Stimulated activated CD4-positive, alpha-beta T cell treated with anti-CD3 and anti-CD28 coated beads, TNF-alpha, amount 100 ng/mL, for 48 hours (primary cell): ENCODE results near the gene ZNF746.

Source experiments
- DNase-seq, 3 donors: peaks; one replicate each; pipeline ENCODE4 v3.0.0-alpha.2; 2020; ENCODE audit warnings: low read depth in 3 of 3

Gene ZNF746

DNA sequence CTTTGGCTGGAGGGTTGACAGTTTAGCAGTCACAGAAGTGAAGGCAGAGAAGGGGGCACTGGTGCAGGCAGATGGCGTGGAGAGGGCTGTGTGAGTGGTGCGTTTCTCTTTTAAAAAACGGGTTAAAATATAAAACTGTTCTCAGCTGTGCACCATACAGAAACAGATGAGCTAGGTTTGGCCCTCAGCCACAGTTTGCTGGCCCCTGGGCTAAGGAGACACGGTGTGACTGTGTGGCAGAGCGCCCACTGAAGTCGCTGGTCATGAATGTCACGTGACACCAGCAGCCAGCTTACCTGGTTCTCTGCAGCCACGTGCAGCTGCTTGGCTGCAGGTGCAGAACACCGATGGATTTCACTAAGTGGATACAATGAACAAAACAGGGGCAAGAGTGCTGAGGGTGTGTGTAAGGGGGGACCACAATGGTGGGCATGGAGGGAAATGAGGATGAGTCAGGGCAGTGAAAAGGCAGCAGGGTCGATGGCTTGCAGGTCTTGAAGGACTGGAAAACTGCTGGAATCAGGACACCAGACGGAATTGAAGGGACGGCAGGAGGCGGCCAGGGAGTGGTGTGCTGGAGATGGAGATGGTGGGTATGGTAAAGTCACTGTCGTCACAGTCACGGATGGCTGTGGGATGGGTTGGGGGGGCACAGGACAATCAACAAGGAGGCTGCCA lies 7.4 kb downstream of the ZNF746 start:
- no peak for DNase-seq

GRCh38 chr7:149489391-149490024 lies 8.1 kb downstream of the ZNF746 start:
- no peak for DNase-seq

DNA sequence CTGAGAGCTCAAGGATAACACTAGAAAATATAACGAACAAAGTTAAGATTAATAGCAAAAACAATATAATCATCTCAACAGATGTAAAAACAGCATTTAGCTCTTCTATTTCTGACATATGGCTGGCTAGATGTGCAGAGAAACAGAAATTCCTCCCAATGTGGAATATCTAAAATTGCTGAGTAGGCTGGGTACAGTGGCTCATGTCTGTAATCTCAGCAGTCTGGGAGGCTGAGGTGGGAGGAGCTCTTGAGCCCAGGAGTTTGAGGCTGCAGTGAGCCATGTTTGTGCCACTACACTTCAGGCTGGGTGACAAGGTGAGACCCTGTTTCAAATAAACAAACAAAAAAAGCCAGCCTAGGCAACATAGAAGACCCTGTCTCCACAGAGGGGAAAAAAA lies 18.0 kb downstream of the ZNF746 start:
- DNase-seq = no peak

GRCh38 chr7:149478754-149479153 lies 18.9 kb downstream of the ZNF746 start:
- DNase-seq = no peak

- DNase-seq = no peak
Observed at GRCh38 chr7:149477494-149478443, 19.8 kb downstream of the ZNF746 start.

GRCh38 chr7:149476791-149477190 lies 20.8 kb downstream of the ZNF746 start:
- DNase-seq = no peak

DNA sequence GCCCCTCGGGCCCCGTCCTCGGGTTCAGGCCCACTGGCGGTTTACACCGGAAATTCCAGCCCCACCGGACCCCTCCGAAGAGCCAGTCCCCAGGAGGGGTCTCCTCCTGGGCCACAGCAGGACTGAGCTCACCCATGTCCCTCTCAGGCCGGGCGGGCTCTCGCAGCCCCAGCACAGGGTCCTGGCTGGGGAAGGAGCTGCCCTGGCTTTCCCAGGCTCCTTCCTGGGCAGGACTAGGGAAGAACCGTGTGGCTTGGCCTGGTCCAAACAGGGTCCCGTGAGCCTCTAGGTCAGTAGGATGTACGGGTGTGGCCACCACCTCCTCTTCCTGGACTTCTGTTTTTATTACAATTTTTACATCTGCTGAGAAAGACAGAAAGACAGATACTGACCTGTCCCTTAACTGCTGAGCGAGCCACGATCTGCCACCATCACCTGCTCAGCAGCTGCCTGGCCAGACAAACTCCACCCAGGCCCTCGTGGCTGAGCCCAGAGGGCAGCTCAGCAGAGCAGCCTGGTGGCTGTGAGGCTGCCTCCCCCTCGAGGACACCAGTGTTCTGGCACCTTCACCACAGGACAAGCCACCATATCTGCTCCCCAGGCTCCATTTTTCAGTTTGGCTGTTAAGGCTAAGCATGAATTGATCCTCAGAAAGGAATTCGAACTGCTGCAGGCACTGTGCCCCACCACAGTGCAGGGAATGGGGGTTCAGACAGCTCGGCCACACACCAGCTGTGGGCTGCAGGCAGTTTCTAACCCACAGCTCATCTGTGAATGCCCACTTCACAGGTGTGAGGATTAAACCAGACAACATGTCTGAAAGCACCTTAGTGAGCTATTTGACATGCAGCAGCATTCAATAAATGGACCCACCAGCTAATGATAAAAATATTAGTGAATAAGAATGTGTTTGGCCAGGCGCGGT lies 22.2 kb downstream of the ZNF746 start:
- DNase-seq = no peak

DNA sequence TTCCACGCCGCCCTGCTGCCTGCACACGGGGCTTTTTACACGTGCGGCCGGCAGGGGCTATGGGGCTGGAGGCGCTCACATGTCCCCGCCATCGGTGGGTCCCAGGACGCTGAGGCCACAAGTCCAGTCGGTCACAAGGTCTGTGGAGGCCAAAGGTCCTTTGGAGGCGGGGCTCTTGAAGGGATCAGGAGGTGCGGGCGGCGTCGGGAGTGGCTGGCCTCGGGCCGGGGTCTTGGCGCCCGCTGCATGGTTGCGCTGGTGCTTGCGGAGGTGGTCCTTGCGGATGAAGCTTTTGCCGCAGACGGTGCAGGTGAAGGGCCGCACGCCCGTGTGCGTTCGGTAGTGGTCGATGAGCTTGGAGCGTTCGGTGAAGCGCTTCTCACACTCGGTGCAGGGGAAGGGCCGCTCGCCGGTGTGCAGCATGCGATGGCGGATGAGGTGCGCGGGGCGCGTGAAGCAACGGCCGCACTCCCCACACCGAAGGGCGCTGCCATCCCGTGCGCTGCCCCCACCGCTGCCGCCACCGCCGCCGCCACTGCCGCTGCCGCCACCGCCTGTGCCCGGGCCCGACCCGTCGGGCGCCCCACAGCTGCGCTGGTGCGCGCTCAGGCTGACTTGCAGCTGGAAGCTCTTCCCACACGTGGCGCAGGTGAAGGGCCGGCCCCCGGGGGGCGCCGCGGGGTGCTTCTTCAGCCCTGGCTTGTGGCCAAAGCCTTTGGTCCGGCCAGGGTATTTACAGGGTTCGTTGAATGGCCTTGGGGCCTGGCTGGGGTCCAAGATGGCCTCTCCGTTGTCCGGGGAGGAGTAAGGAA lies 23.1 kb downstream of the ZNF746 start:
- no peak for DNase-seq

DNA sequence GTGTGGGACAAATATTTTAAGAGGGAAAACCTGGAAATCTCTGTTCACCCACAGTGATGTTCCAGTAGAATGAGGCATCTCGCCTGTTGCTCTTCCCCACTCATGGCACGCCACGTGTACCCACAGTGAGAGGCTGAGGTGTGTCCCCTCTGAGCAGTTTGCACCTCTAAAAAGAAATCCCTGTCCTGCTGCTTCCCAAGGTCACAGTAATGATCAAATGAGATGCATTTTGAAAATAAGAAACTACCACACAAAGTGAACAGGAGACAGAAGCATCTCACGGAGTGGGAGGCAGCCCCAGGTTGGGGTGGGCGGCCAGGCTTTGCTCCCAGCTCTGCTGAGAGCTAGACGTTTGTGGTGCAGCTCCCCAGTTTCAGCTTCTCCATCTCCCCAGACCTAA lies 24.4 kb downstream of the ZNF746 start:
- DNase-seq = no peak

DNA sequence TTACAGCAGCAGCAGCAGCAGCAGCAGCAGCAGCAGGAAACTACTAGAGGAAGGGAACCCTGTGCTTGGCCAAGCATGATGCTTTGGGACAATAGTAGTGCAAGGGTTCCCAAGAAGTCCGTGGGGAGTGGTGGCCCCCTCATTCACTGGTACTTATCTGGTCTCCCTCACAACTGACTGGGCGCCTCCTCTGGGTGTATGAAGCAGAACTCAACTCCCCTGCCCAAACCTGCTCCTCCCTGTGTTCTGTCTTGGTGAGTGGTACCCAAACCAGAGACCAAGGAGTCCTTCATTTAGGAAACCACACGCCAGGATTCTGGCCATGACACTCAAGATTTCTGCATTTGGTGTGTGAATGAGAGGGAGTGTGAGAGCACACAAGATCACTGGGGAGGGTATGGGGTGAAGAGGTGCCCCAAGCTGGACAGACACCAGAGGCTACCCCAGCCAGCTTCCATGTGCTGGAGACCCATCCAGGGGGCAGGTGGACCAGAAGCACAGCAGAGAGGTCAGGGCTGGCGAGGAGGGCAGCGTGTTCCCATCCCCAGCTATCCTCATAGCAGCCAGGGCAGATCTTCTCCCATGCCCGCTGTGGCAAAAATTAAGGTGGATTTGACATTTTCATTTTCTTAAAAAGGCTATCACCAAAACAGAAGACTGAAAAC lies 26.2 kb downstream of the ZNF746 start:
- DNase-seq = no peak

GRCh38 chr7:149469806-149470205 lies 27.8 kb downstream of the ZNF746 start:
- DNase-seq = no peak

DNA sequence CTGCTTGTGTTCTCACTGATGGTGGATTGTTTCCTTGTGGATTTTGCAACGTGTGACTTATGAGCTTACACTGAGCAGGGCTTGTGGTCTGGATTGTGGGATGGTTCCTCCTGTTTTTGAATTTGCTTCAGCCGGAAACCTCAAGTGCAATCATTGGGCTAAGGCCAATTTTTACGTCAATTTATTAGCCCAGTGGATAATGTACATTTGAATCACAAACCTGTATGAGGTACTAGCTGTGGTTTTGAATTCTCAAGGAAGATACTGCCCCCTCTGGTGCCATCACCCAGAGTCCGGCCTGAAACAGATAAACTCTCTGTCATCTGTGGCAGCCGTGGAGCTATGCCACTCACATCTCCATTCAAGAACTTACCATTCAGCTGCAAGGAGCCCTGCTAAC lies 29.4 kb downstream of the ZNF746 start:
- no peak for DNase-seq

GRCh38 chr7:149467321-149467859 lies 30.2 kb downstream of the ZNF746 start:
- no peak for DNase-seq

DNA sequence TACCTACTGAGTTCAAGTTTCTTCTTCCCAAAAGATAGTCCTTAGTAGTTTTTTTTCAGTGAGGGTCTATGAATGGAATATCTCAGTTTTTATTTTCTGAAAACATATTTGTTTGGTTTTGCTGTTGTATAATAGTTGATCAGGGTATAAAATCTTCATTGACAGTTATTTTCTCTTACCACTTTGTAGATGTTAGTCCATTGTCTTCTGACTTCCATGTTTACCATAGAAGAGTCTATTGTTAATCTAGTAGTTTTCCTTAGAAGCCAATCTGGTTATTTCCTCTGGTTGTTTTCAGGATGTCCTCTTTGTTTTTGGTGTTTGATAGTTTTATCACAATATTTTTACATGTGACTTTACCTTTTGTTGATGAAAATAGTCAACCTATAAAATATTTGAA lies 31.2 kb downstream of the ZNF746 start:
- DNase-seq = no peak

GRCh38 chr7:149463500-149464161 lies 34.0 kb downstream of the ZNF746 start:
- DNase-seq = no peak

DNA sequence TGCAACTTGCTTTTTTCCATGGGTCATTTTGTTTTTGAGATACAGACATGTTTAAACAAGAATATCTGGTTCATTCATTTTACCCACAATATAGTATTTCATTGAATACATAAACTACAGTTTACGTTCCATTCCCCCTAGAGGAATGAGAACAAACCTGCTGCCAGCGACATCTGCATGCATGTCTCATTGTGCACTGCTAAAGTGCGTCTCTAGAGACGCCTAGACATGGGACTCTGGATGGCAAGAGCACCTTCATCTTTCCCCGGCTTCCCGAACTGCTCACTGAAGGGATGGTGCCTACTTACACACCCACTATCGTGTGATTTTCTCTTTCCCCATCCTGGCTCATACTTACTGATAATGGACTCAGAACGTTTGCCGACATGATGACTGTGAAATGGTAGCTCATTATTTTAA lies 35.5 kb downstream of the ZNF746 start:
- no peak for DNase-seq

DNA sequence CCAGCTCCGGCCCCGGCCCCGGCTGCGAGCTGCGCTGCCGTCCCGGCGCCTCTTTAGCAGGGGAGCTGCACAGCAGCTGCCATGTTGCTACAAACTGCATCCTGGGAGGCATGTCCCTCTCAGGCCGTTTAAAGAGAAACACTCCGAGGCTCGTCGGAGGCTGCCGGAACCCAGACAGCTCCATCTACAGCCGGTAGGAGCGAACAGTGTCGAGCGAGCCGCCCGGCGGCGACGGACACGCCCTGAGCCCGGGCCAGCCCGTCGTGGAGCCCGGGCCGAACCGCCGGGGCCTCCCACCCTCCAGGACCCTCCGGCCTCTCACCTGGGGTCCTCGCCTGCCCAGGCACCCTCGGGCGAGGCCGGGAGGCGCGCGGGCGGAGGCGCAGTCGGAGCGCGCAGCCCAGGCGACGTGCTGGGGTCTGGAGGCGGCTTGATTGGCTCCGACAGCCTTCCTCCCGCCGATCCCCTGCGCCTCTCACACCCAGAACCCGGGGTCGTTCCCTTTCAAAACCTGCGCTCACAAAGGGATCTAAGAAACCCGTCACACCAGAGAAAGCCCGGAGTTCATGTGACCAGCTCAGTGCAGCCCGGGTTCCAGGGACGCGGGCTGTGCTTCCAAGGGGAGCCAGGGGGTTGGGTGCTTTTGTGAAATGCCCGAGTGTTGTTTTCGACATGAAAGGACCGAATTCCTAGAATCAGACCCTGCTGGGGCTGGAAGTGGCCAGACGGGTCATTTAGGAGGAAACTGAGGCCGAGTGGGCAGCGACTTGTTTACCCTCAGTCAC lies 36.9 kb downstream of the ZNF746 start, which contains the start of gene ZNF777:
ZNF777 (minus strand) TSS at position 570 of the 785 bp plus-strand sequence. CDS start 5,040 bp downstream, outside the sequence.
- peak; percentile 62 to 70 (median 67) for DNase-seq
